Activated CD4-positive, CD25-positive, alpha-beta regulatory T cell (primary cell): ENCODE data around the gene NETO2.
"Not testable (repeated sequence)": the region's sequence is repeated elsewhere in the genome, so short reads cannot be mapped to it uniquely, and the experiment has no call there.

ENCODE experiments used
- DNase-seq, 4 experiments: peaks; one replicate each; lab custom pipeline; 2025; lab: John Stamatoyannopoulos, UW

NETO2 gene

DNA sequence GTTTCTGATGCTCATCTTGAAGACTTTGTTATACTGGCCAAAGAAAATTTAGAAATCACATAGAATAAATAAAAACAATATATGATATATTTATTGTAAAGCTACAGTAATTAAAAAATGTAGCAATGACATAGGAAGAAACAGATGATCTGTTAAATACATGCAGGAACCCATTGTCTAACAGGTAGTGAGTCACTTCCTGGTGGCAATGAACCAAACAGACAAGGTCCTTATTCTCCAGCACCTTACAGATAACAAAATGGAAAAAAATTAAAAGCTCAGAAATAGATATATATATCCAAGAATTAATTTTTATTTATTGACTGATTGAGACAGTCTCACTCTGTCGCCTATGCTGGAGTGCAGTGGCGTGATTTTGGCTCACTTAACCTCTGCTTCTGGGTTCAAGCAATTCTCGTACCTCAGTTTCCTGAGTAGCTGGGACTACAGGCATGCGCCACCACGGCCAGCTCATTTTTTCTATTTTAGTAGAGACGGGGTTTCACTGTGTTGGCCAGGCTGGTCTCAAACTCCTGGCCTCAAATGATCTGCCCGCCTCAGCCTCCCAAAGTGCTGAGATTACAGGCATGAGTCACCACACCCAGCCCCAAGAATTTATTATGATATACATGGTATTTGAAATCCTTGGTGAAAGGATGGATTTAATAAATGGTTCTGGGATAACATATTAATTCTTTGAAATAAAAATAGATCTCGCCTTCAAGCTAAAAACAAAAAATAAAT, 7.5 kb downstream of the NETO2 start:
- no peak for DNase-seq

DNA sequence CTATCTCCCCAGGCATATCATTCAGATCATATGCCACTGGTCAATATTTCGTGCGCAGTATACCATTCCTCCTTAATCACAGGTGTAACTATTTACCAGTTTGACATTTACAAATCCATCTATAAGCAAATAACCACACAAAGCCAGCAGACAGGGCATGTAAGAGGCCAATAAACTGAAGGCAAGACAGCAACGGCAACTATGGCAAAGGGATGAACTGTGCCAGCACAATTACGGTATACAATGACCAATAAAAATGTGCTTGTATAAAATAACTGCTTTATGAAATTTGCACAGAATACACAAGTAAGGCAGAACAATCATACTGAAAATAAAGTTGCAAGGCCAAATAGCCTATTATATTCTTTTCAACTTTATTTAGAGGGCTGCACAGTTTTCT, 9.2 kb downstream of the NETO2 start:
- no peak for DNase-seq

DNA sequence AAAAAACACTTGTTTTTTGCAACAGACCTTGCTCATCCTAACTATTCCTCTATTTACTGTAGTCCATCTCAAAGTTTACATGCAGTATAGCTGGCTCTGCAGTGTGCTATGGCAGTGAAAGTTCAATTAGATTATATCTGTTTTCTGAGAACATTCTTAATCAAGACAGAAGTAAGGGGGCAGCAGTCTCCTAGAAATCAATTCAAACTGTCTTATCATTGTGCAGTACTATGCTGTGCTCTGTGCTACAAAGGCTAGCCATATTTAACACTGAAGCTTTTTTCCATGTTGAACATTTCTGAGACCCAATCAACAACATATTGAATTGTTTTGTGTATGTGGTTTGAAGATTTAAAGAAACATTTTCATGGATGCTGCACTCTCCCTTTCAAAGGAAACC, 11.4 kb downstream of the NETO2 start:
- DNase-seq, result no peak

DNA sequence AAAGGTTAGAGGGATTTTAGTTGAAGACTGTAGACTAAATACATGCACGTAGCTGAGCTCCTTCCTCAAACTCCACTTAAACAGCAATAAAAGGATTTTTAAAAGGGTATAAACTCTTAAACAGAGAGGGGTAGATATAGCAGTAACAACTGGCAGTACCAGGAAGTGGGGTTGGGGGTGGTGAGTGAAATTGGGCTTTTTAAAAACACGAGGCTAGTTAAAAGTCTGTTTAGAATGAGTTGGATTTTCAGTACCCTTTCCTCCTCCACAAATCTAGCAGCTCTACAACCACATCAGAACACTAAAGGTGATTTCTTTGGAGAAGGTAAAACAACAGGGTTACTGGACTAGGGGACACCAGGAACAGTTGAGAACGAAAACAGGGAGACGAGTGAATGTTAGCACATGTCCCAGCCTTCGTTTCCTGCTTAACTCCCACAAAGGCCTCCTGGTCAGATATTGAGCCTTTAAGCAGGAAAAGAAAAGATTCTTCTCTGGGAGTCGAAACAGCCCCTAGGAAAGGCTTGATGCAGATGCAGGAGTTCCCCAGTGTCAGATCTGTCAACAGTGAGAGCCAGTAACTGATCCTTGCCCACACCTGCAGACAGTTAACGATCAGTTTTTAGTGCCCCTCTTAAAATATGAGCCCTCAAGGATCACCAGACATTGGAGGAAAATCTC, 13.8 kb downstream of the NETO2 start:
- DNase-seq, result no peak

DNA sequence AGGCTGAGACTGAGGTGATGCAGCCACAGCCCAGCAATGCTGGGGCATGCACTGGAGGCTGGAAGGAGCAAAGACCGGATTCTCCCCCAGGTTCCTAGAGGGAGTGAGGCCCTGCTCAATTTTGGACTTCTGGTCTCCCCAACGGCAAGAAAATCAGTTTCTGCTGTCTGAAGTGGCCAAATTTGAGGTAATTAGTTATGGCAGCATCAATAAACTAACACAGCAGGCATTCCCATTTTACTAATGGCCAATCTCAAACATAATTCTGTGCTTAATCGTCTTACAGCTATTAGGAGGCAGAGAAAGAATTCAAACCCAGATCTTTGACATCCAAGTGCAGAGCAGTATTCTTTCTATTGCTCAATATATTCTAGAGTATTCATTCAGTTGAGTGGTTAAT, 16.2 kb downstream of the NETO2 start:
- DNase-seq, result no peak

DNA sequence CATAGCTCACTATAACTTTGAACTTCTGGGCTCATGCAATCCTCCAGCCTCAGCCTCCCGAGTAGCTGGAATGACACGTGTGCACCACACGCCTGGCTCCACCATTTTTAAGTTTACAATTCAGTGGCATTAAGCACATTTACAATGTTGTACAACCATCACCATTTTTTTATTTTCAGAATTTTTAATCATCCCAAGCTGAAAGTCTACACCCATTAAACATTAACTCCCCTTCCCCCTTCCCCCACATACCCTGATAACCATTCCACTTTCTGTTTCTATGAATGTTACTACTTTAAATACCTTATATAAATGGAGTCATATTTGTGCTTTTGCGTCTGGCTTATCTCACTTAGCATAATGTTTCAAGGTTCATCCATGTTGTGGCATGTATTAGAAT, 18.0 kb downstream of the NETO2 start:
- DNase-seq, result no peak

DNA sequence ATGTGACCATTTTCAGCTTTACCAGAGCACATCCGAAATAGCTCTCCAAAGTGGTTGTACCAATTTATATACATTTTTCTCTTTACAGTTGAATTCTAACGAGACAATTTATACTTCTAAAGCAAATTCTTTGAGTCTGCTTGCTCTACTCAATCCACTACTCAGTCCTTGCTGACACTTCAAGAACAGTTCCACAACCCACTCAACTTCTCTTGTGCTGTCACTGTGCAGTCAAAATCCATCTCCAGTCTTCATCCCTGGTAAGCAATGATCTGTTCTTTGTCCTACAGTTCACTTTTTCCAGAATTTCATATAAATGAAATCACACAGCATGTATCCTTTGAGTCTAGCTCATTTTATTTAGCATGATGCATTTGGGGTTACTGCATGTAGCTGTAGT, 30.6 kb downstream of the NETO2 start:
- DNase-seq, result no peak

DNA sequence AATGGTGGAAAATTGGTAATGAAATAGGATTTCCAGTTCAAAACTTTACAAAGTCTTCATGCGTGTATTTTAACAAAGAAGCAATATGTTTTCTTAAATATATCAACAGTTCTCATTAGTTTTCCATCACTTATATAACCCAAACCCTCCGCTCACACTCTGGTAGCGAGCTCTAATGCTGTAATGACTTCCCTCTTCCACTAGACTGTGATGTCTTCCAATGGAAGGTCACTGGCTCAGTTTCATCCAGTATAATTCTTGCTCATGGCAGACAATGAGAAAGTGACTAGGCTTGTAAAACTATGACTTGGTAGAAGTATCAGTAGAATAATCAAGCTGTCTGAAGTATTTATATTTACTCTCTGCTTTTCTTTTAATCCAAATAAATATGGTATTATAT, 32.8 kb downstream of the NETO2 start:
- DNase-seq, result no peak

DNA sequence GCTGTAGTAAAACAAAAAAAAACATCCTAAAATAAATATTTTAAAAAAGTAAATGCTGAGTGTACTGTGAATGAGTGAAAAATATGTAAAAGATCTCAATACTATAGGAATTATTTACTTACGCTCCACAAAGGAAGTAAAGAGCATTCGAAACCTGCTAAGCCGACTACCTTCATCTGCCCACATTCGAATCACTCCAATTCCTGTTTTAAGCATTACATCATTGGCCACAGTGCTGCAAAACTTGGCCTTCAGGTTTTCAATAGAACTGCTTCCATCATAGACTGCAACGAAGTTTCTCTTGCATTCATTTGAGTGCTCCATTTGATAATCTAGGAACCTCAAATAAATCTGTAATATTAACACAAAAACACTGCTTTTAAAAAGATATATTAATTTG, 34.4 kb downstream of the NETO2 start:
- no peak for DNase-seq

DNA sequence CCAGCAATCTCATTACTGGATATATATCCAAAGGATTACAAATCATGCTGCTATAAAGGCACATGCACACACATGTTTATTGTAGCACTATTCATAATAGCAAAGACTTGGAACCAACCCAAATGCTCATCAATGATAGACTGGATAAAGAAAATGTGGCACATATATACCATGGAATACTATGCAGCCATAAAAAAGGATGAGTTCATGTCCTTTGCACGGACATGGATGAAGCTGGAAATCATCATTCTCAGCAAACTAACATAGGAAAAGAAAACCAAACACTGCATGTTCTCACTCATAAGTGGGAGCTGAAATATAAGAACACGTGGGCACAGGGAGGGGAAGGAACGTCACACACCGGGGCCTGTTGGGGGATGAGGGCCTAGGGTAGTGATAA, 40.8 kb downstream of the NETO2 start:
- DNase-seq, result not testable (repeated sequence)

DNA sequence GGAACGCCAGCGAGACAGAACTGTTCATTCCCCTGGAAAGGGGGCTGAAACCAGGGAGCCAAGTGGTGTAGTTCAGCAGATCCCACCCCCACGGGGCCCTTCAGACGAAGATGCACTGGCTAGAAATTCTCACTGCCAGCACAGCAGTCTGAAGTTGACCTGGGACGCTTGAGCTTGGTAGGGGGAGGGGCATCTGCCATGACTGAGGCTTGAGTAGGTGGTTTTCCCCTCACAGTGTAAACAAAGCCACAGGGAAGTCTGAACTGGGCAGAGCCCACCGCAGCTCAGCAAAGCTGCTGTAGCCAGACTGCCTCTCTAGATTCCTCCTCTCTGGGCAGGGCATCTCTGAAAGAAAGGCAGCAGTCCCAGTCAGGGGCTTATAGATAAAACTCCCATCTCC, 46.6 kb downstream of the NETO2 start:
- DNase-seq, result not testable (repeated sequence)

DNA sequence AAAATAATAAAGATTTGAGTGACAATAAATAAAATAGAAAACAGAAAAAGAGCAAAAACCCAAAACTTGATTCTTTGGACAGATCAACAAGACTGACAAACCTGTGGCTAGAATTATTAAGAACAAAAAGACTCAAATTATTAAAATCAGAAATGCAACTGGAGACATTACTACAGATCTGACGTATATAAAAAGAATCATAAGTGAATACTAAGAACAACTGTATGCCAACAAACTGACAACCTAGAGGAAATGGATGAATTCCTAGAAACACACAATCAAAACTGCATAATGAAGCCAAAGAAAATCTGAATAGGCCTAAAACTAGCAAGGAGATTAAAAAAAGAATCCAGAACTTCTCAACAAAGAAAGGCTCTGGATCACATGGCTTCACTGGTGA, 47.4 kb downstream of the NETO2 start:
- DNase-seq, result no peak

DNA sequence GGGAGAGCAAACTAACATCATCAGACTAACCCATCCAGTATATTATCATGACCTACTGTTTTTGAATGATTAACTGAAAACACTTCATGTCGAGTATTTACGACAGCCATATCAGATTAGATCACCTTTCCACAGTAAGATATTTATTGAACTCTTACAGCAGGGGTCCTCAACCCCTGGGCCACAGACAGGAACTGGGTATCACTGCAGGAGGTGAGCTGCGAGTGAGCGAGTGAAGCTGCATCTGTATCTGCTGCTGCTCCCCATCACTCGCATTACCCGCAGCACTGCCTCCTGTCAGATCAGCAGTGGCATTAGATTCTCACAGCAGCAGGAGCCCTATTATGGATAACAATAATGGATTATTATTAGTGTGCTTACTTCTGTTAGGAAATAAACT, 59.5 kb downstream of the NETO2 start:
- no peak for DNase-seq

DNA sequence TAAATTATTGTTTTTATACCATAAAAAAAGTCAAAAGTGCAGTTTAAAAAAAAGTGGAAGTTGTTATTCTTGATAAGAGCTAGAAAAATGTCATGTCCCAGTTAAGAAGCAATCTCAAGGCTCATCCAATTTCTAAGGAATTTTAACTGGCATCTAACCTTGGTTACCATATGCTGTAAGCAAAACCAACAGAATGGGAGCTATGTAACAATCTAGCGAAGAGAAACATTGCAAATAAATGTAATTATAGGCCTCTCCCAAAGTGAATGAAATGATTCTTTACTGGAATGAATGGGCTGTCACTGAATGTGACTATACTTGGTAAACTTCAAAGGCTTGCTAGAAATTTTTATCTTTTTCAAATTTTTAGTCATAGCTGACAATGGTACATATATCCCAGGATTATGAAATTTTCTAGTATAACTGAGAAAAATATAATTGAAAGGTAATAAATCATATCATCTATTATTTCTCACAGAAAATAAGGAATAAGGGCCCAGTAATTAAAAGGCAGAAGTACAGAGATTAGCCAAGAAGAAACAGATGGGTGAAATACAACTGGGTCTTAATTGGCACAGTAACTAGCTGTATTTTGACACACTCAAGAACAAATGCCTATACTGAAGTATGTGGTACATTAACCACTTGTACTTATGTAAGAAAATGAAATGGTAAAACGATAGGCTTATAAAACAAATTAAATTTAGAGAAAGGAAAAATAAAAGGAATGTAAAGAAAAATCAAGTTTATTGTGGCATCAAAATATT, 61.5 kb downstream of the NETO2 start:
- no peak for DNase-seq

DNA sequence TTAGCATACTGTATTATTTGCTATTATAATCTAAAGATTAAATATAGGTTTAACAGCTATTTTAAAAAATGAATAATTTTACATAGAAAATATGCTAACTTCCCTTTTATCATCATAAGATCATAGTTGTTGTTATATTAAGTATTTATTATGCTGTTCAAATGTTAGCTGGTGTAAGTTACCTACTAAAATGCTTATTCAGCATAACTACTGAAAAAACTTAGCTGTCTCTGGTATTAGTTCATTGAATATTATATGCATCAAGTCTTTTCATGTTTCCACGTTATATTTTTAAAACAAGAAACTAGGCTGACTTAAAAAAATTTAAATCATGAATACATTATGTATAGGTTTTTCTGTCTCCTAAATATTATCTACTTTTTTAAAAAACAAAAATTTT, 62.6 kb downstream of the NETO2 start:
- no peak for DNase-seq

DNA sequence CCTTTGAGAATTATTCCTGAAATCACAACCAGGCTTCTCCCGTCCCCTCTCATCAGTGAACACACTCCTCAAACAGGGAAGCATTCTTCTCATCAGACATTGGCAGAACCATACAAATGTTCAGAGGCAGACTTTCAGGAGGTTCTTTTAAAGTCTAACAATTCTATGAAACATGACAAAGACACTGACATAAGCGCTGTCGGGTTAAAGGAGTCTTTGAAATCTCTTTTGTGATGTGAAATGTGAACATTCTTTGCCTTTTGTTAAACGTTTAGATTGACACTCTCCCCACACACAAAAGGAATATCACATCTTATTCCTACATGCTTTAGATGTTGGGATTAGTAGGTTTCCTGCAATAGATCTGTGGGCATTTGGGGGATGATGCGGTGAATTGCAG, 63.9 kb downstream of the NETO2 start:
- DNase-seq, result no peak

DNA sequence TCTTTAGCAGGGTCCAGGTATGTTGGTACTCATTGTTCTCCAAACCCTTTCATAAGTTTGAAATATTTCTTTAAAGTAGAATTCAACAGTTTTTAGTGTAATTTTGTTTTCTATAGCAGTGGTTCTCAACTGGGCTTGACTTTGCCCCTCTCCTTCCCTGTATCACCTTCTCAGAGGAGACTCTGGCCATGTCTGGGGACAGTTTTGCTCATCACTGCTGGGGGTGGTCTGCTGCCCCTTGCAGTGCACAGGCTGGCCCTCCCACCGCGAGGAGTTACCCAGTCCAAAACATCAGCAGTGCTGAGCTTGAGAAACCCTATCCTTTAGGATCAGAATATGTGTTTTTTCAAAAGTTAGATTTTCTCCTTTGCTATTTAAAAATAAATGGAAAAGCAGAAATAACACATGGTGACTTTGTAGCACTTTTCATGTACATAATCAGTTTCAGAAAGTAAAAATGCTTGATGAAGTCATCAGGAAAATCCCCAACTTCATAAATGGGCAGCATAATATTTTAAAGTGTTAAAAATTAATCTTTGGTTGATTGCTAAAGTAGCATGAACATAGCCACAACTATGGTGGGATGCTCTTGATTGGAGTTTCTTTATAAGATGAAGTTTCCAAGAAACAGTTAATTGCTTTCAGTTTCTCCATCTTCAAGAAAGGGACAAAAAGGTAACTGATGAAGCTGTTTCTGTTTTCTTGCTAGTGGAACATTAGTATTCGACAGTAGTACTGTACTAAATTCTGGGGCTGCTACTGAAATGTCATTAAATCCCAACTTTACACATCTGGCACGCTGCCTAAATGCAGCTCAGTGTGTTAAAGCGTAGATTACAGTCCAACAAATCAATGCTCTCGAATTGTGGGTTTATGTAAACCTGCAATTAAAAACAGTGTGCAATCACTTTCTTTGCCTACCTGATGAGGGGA, 70.3 kb downstream of the NETO2 start:
- no peak for DNase-seq

DNA sequence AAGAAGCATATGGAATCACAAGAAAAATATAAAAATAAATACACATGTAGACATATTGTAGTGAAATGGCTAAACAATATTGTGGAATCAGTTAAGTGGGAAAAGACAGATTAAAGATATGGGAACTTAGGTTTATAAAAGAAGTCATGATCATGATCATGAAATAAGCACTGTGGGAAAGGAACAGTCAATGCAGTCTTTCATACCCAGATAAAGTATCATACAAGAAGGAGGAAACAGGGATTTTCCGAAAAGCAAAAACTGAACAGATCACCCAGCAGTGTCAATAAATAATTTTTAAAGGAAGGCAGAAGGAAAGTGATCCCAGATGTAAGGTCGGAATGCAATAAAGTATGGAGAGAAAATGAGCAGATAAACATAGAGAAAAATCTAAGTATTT, 71.6 kb downstream of the NETO2 start:
- DNase-seq, result no peak

DNA sequence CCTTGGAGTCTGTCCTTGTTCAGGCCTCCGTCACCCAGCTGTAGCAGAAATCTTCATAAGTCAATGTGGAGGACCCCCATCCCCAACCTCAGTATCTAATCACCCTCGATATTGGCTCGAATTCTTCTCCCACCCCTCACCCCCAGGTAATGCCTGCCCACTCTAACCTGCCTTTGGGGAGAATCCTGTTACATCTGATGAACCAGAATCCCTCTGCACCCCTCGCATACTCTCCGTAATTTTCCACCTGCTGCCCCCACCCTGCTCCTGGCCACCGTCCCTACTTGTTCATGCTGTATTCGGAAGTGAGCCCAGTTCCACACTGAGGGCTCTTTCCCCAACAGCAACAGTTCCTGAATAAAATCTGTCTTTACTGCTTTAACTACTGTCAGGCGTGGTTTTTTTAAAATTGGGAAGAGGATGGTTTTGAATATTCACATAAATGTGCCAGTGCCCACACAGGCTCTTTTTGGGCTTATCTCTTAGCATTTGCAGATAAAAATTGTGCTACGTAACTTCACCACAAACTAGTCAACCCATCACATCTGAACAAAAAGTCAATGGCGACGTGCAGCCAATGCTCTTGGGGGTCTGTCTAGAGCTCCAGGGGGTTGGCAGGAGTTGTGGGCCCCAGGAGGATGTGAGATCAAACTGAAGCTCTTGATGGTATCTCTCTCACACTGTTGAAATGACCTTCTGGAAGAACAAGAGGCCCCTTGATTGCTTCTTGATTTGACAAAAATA, 73.7 kb downstream of the NETO2 start:
- DNase-seq, result no peak

DNA sequence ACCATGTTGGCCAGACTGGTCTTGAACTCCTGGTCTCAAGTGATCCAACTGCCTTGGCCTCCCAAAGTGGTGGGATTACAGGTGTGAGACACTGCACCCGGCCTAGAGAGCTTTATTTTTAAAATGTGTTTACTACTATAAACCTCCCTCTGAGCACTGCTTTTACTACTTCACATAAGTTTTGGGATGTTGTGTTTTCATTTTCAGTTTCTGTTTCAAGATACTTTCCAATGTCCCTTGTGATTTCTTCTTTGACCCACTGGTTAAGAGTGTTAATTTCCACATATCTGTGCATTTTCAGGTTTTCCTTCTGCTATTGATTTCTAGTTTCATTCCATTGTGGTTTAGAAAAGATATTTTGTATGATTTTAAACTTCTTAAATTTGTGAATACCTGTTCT, 74.4 kb downstream of the NETO2 start:
- DNase-seq, result no peak

DNA sequence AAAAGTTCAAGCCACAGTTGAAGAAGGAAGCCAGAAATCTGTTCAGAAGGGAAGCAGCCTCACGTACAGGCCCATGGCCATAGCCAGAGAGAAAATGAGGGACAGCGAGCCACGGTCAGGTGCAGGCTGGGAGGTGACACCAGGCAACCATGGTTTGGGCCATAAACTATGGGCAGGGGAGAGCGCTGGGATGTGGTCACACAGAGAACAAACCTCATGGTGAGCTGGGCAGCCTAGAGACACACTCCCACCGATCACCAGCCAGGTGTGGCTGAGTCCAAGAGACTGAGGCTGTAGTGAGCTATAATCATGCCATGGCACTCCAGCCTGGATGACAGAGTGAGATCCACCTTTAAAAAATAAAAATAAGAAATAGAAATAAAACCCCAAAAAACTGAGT, 76.5 kb downstream of the NETO2 start:
- no peak for DNase-seq
